Inflammatory macrophage treated with lipopolysaccharide for 1 hour (primary cell): Measurements from ENCODE around the gene ACTA2.

ENCODE experiments used
- DNase-seq, 2 donors: peaks; one replicate each; pipeline ENCODE4 v3.0.0-alpha.2; 2020 to 2022

The ACTA2 gene

GRCh38 chr10:88980800-88981199 lies 28.2 kb upstream of the ACTA2 start:
- DNase-seq: no peak

DNA sequence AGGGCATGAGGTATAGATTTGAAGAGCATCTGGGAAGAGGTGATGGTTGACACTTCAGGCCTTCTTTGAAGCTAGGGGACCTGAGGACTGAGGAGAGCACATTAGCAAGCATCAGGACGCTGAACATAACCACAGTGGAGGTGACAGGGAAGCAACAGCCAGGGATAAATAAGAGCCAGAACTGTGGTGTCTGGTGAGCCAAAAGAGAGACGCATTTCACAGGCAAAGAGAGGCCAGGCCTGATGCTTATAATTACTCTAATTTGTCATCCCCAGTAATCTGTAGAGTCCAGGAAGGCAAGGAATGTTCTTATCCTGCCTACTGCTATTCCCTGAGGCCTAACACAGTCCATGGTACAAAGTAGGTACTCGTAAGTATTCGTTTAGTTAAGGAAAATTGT lies 27.7 kb upstream of the ACTA2 start:
- DNase-seq: no peak

- no peak for DNase-seq
Measured at GRCh38 chr10:88979603-88980002, 27.0 kb upstream of the ACTA2 start.

- no peak for DNase-seq
Measured at GRCh38 chr10:88979153-88979562, 26.6 kb upstream of the ACTA2 start.

DNA sequence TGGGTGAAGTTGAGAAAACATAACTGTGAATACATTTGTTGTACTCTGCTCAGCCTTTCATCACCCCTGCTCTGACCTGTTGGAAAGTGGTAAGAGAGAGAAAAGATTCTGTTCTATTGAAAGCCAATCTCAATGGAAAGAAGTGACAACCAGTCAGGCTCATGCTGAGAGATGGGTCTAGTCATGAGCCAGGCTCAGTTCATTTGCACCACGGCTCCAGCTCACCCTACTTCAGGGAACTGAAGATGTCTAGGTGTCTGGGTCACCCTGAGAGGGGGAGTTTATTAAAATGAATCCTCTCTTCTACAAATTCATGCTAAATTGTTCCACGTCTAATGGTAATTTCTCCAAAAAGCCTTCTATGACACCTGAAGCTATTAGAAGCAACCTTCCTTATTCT lies 25.9 kb upstream of the ACTA2 start:
- no peak for DNase-seq

GRCh38 chr10:88975377-88975720 lies 22.8 kb upstream of the ACTA2 start:
- no peak for DNase-seq

GRCh38 chr10:88974446-88975376 lies 22.1 kb upstream of the ACTA2 start:
- peak in 1 of 2 donors; percentile 29 for DNase-seq

GRCh38 chr10:88974012-88974411 lies 21.4 kb upstream of the ACTA2 start:
- DNase-seq: no peak

DNA sequence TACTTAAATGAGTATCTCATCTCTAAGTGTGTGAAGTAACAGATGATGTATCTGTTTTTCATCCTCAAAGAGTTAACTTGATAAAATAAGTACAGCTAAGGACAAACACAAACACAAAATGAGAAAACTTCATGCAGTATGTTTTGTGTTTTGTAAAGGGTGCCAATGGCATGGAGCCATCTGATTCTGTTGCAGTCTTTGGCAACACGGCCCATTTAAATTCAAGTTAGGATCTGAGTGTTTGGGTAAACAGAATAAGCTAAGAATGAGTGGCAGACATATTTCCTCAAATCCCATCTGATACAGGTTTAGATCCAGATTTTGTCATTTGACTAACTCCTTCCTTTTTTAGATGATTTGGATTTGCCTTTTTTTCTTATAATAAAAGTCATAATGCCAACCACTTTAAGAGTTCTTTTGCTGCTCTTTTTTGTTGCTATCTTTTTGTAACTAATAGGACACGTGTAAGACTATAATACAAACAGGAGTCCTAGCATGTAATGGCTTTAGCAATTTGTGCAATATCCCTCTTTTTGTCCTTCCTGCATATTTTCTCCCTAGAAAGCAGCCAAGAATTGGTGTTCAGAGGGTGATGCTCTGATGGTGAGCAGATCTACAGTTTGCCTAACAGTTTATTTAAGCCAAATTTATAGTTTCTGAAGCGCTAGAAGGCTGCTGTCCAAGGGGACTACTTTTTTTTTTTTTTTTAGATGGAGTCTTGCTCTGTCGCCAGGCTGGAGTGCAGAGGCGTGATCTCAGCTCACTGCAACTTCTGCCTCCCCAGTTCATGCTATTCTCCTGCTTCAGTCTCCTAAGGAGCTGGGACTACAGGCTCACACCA lies 18.9 kb upstream of the ACTA2 start:
- no peak for DNase-seq

- no peak for DNase-seq
Measured at GRCh38 chr10:88968391-88968790, 15.8 kb upstream of the ACTA2 start.

DNA sequence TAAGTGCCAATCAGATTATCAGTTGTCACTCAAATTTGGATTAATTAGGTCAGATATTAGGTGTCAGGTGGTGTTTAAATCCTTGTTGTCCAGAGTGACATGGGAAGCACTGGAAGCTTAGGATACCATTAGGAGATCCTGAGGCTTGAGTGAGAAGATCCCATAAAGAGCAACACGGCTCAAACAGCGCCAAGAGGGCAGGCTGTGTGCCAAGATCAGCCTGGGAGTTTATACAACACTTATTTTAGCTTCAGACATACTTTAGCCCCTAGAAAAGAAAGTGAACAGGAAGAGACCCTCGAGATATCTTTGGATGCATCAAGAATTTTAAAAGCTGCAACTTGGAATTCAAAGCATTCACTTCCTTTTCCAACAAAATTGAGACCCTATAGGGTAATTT lies 14.2 kb upstream of the ACTA2 start:
- DNase-seq: no peak

- DNase-seq: no peak
Measured at GRCh38 chr10:88964869-88965415, 12.4 kb upstream of the ACTA2 start.

DNA sequence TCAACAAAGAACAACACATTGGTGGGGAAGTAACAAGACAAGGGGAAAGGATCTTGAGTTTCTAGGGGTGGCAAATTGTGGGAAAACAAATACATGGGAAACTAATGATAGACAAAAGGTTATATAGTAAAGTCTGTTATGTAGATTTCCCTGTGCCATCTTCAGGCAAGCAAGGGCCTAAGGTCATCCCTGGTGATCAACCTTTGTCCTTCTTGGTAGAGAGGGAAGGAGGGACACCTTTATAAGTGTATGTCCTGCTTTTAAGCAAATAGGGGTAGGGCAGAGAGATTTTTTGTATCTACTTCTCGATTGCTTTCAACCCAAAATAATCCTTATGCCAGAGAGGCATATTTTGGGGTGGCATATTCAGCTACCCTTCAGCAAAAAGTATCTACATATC lies 11.8 kb upstream of the ACTA2 start:
- no peak for DNase-seq

DNA sequence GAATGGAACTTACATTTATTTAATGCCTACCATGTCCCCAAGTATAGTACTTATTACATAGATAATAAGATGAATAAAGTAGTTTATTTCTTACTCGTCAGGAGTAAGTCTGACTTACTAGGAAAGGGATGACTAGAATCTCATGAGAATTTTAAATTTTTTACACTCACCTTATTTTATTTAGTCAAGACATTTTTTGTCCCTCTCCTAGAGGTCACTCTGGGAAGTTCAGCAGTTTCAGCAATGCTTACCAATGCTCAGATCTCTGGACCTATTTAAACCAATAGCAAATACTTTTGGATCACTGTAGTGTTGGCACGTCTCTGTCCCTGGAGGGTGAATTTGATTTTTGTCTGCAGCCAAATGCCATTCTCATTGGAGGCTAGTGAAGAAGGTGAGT lies 10.7 kb upstream of the ACTA2 start:
- no peak for DNase-seq

- DNase-seq: no peak
Measured at GRCh38 chr10:88962336-88962735, 9.8 kb upstream of the ACTA2 start.

DNA sequence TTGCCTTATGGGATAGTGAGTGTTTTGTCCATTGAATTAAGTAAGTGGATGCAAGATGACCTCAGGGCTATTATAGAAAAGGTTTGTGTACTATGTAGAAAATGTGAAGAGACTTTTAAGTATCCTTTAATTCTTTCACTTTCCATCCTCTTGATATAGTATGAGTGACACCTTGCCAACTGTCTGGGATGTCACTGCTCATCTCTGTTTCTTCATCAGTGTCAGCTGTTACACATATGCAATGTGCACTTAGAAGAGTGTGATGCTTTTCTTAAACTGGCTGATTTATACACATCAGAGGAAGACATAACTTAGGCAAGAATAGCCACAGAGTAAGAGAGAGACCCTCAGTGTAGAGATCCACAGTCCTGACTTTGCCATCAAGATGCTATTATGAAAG lies 8.7 kb upstream of the ACTA2 start:
- no peak for DNase-seq

- no peak for DNase-seq
Measured at GRCh38 chr10:88960802-88961201, 8.2 kb upstream of the ACTA2 start.

DNA sequence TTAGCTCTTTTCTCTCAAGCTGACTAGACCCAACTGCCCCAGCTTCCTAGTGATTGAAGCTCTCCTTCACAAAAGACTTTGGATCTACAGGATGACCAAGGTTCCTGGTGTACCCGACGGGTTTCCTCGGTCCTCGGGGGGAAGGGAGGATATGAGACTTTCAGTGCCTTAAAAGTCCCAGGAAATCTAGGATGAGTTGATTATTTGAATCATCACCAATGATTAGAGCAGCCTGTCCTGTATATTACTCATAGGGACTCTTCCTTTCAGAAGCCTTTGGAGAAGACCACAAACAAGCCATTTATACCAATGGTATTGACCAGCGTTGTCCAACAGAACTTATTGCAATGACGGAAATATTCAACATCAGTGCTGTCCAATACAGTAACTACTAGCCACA lies 6.1 kb upstream of the ACTA2 start:
- no peak for DNase-seq

DNA sequence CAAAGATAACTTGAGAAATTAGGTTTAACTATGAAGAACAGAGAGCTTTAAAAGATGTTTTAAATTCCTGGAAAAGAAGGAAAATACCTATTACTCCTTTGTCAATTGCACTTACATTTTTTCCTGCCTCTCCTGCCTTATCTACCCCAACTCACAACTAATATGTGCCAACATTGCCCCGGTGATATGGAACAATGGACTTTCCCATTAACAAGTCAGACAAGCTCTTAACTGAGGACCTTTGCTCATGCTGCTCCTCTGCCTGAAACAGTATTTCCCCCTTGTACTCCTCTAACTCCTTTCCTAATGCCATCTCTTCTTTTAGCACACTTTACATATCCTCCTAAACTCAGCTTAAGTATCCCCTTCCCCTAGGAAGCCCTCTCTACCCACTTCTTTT lies 4.8 kb upstream of the ACTA2 start:
- DNase-seq: no peak

DNA sequence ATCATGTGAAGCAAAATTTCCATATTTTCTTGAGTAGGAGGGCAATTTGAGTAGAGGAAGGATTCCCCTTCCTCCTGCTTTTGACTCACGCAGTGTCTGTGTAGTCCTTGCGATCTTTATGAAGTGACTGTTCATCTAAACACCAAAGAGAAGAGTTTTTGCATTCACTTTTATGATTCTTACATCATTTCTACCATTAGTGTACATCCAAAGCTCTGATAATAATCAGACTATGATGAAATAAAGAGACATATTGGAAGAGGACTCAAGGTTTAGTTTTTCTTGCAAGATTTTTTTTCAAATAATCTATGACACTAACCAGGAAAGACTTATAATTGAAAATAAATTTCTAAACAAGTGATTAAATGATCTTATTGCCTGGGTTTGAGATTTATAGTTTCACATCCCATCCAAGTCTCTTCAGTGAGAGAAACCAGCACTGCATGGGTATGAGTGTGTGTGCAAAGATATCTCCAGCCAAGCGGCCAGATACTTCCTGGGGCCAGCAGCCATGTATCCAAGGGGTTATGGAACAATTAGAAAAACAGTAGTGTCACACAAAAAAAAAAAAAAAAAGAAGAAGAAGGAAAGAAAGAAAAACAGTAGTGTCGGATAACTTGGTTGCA lies 2.0 kb upstream of the ACTA2 start:
- peak in 1 of 2 donors; percentile 38 for DNase-seq

- DNase-seq: no peak
Measured at GRCh38 chr10:88953662-88954061, 1.1 kb upstream of the ACTA2 start.

DNA sequence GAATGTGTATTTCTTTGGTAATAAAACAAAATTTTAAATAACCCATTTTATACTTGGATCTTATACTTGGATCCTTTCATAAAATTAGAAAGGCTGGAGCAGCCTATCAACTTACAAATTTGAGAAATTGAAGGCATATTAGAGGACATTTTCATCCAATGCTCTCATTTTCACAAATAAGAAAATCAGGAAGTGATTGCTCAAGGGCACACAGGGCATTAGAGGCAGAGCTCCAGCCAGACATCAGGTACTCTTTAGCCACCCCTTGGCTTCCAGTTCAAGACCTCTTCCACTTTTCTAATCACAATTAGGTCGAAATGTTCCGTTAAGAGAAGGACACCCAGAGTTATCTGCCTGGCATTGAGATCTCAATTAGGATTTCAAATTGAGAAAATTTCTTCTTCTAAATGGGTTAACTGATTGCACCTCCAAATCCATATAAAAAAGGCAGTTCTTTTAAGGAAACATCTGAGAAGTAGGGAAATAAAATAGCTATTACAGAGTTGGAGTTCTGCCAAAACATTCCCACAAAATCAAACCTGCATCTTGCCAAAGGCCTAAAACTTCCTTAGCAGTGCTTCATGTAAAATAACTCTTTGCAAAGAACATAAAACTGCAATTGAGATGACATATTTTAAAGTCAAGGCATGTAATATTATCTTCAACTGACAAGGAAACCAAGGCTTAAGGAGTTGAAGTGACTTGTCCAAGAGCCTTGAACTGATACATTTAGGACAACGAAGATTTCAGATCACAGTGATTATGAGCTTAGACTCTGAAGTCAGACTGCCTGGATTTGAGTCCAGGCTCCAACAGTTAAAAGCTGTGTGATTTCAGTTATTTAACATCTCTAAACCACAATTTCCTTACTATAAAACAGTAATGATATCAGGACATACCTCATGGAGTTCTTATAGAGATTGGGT lies 2.4 kb downstream of the ACTA2 start:
- no peak for DNase-seq
